ENCODE results near the gene ATG3.

ATG3 gene

GRCh38 chr3:112505907-112506306 lies 55.9 kb downstream of the ATG3 start:
- no peak overlapping the region for H3K27ac ChIP-seq (ENCODE audit: insufficient read depth in 1 of 2, low read depth in 1 of 2, low read length in 2 of 2, poor library complexity in 1 of 2, severe bottlenecking in 2 of 2)
- CTCF ChIA-PET = interaction anchor here (3.1 kb wide), 1 partner anchor 15 kb away, joined by 9 read pairs; no protein-coding TSS in a partner anchor
- WGBS (ENCODE audit: insufficient coverage) = no CpG with 5 or more reads among the region's 2 CpGs
- H3K4me3 ChIP-seq (ENCODE audit: control insufficient read depth in 1 of 7, extremely low read depth in 1 of 7, insufficient read depth in 4 of 7, low read depth in 2 of 7, low read length in 6 of 7) = no peak overlapping the region
- H3K27me3 ChIP-seq (replicated peaks in 2 of 5; ENCODE audit: control insufficient read depth in 4 of 5, insufficient read depth in 5 of 5, low read length in 4 of 5) = no peaks in the 10 kb centered on the region
- H3K9me3 ChIP-seq (ENCODE audit: control extremely low read depth in 1 of 5, control insufficient read depth in 4 of 5, insufficient read depth in 2 of 5, low read depth in 1 of 5, low read length in 4 of 5) = peaks cover 0 to 3% (median 0%) of the 10 kb centered on the region in 5 experiments
- H3K36me3 ChIP-seq (ENCODE audit: control insufficient read depth in 4 of 4, insufficient read depth in 4 of 4, low read length in 3 of 4) = no peaks in the 10 kb centered on the region
- DNase-seq = no peak
- POLR2A ChIA-PET = no interaction called here
- peaks cover 0 to 6% (median 3%) of the 10 kb centered on the region in 4 experiments for H3K4me1 ChIP-seq (ENCODE audit: control extremely low read depth in 1 of 4, control insufficient read depth in 4 of 4, insufficient read depth in 4 of 4, low read length in 3 of 4)

DNA sequence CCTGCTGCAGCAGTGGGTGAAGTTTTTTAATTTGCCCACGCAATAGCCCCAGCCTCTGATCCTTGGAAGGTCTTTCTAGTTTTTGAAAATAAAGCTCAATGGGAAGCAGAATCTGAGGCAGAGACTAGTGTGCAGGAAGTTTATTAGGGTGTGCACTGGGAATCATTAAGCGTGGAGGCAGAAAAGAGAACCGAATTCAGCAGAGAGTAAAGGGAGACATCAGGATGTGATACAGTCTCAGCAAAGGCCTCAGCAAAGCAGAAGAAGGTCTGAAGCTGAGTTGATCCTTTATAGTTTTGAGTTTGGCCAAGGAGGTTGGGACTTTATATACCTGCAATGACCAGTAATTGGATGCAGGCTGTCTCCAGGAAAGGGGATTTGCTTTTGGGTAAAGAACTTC lies 57.6 kb downstream of the ATG3 start:
- WGBS (ENCODE audit: insufficient coverage) = 92% methylated on average over 3 of the region's 3 CpGs
- ChIA-PET POLR2A (no interaction called here), CTCF (interaction anchor here (1.1 to 1.4 kb wide), 3 partner anchors 11 to 171 kb away, joined by 3 to 7 read pairs (median 3); no protein-coding TSS in a partner anchor)
- H3K9me3 ChIP-seq (ENCODE audit: control extremely low read depth in 1 of 5, control insufficient read depth in 4 of 5, insufficient read depth in 2 of 5, low read depth in 1 of 5, low read length in 4 of 5) = peaks cover 0 to 3% (median 0%) of the 10 kb centered on the region in 5 experiments
- no peaks in the 10 kb centered on the region for H3K36me3 ChIP-seq (ENCODE audit: control insufficient read depth in 4 of 4, insufficient read depth in 4 of 4, low read length in 3 of 4)
- H3K4me1 ChIP-seq (ENCODE audit: control extremely low read depth in 1 of 4, control insufficient read depth in 4 of 4, insufficient read depth in 4 of 4, low read length in 3 of 4) = peaks cover 3 to 14% (median 7%) of the 10 kb centered on the region in 4 experiments
- H3K27me3 ChIP-seq (replicated peaks in 2 of 5; ENCODE audit: control insufficient read depth in 4 of 5, insufficient read depth in 5 of 5, low read length in 4 of 5) = no peaks in the 10 kb centered on the region
- no peak overlapping the region for H3K27ac ChIP-seq (ENCODE audit: insufficient read depth in 1 of 2, low read depth in 1 of 2, low read length in 2 of 2, poor library complexity in 1 of 2, severe bottlenecking in 2 of 2)
- DNase-seq = no peak
- H3K4me3 ChIP-seq (ENCODE audit: control insufficient read depth in 1 of 7, extremely low read depth in 1 of 7, insufficient read depth in 4 of 7, low read depth in 2 of 7, low read length in 6 of 7) = no peak overlapping the region

- Histone ChIP-seq H3K27me3 (replicated peaks in 2 of 5; ENCODE audit: control insufficient read depth in 4 of 5, insufficient read depth in 5 of 5, low read length in 4 of 5) (no peaks in the 10 kb centered on the region), H3K9me3 (ENCODE audit: control extremely low read depth in 1 of 5, control insufficient read depth in 4 of 5, insufficient read depth in 2 of 5, low read depth in 1 of 5, low read length in 4 of 5) (no peaks in the 10 kb centered on the region), H3K27ac (ENCODE audit: insufficient read depth in 1 of 2, low read depth in 1 of 2, low read length in 2 of 2, poor library complexity in 1 of 2, severe bottlenecking in 2 of 2) (no peak overlapping the region), H3K4me1 (ENCODE audit: control extremely low read depth in 1 of 4, control insufficient read depth in 4 of 4, insufficient read depth in 4 of 4, low read length in 3 of 4) (peaks cover 4 to 18% (median 11%) of the 10 kb centered on the region in 4 experiments), H3K4me3 (ENCODE audit: control insufficient read depth in 1 of 7, extremely low read depth in 1 of 7, insufficient read depth in 4 of 7, low read depth in 2 of 7, low read length in 6 of 7) (no peak overlapping the region), H3K36me3 (ENCODE audit: control insufficient read depth in 4 of 4, insufficient read depth in 4 of 4, low read length in 3 of 4) (no peaks in the 10 kb centered on the region)
- ChIA-PET CTCF (interaction anchor here (1.1 to 1.4 kb wide), 3 partner anchors 10 to 170 kb away, joined by 3 to 7 read pairs (median 3); no protein-coding TSS in a partner anchor), POLR2A (no interaction called here)
- DNase-seq = no peak
- 100% methylated on average over 3 of the region's 4 CpGs for WGBS (ENCODE audit: insufficient coverage)
Observed at GRCh38 chr3:112503304-112503972, 58.3 kb downstream of the ATG3 start.

DNA sequence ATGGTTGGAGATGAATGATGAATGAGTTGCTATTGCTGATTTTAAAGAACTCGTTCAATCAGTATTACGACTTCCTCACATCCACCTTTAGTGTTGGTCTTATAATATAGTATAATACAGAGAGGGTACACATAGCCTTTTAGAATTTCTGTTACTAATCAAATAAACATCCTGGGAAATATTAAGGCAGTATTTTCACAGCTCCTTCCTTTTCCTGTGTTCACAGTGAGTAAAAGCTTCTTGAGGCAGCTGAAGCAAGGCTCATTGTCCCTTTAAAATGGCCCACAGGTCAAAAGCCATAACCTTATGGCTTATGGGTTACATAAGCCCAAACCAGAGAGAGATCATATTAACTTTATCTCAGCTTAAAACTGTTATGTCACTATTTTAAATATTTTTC lies 61.1 kb downstream of the ATG3 start:
- no CpG with 5 or more reads among the region's 2 CpGs for WGBS (ENCODE audit: insufficient coverage)
- no peaks in the 10 kb centered on the region for H3K27me3 ChIP-seq (replicated peaks in 2 of 5; ENCODE audit: control insufficient read depth in 4 of 5, insufficient read depth in 5 of 5, low read length in 4 of 5)
- no peaks in the 10 kb centered on the region for H3K36me3 ChIP-seq (ENCODE audit: control insufficient read depth in 4 of 4, insufficient read depth in 4 of 4, low read length in 3 of 4)
- ChIA-PET CTCF (interaction anchor here (0.9 to 1.9 kb wide), 7 partner anchors 16 to 389 kb away, joined by 3 to 4 read pairs (median 3); partner anchors contain the start of gene SLC9C1), POLR2A (no interaction called here)
- no peak overlapping the region for H3K27ac ChIP-seq (ENCODE audit: insufficient read depth in 1 of 2, low read depth in 1 of 2, low read length in 2 of 2, poor library complexity in 1 of 2, severe bottlenecking in 2 of 2)
- H3K4me3 ChIP-seq (ENCODE audit: control insufficient read depth in 1 of 7, extremely low read depth in 1 of 7, insufficient read depth in 4 of 7, low read depth in 2 of 7, low read length in 6 of 7) = no peak overlapping the region
- DNase-seq = no peak
- H3K4me1 ChIP-seq (ENCODE audit: control extremely low read depth in 1 of 4, control insufficient read depth in 4 of 4, insufficient read depth in 4 of 4, low read length in 3 of 4) = peaks cover 4 to 26% (median 12%) of the 10 kb centered on the region in 4 experiments
- no peaks in the 10 kb centered on the region for H3K9me3 ChIP-seq (ENCODE audit: control extremely low read depth in 1 of 5, control insufficient read depth in 4 of 5, insufficient read depth in 2 of 5, low read depth in 1 of 5, low read length in 4 of 5)

- peak in 2 of 3 donors; percentile 35 to 42 for DNase-seq
- WGBS (ENCODE audit: insufficient coverage) = 83% methylated on average over 8 of the region's 12 CpGs
- peak within 1 kb of the TSS in 2 of 7 experiments; percentile 8 to 41 for H3K4me3 ChIP-seq (ENCODE audit: control insufficient read depth in 1 of 7, extremely low read depth in 1 of 7, insufficient read depth in 4 of 7, low read depth in 2 of 7, low read length in 6 of 7)
- ChIA-PET CTCF (interaction anchor here (1.5 to 2.6 kb wide), 3 partner anchors 15 to 205 kb away, joined by 3 to 6 read pairs (median 4); partner anchors contain the start of gene SLC9C1), POLR2A (no interaction called here)
- H3K4me1 ChIP-seq (ENCODE audit: control extremely low read depth in 1 of 4, control insufficient read depth in 4 of 4, insufficient read depth in 4 of 4, low read length in 3 of 4) = peaks cover 4 to 26% (median 11%) of the 10 kb centered on the region in 4 experiments
- no peaks in the 10 kb centered on the region for H3K27me3 ChIP-seq (replicated peaks in 2 of 5; ENCODE audit: control insufficient read depth in 4 of 5, insufficient read depth in 5 of 5, low read length in 4 of 5)
- H3K9me3 ChIP-seq (ENCODE audit: control extremely low read depth in 1 of 5, control insufficient read depth in 4 of 5, insufficient read depth in 2 of 5, low read depth in 1 of 5, low read length in 4 of 5) = no peaks in the 10 kb centered on the region
- no peaks in the 10 kb centered on the region for H3K36me3 ChIP-seq (ENCODE audit: control insufficient read depth in 4 of 4, insufficient read depth in 4 of 4, low read length in 3 of 4)
- H3K27ac ChIP-seq (ENCODE audit: insufficient read depth in 1 of 2, low read depth in 1 of 2, low read length in 2 of 2, poor library complexity in 1 of 2, severe bottlenecking in 2 of 2) = no peak within 1 kb of the TSS
Observed at GRCh38 chr3:112498914-112499711, 62.6 kb downstream of the ATG3 start, which contains the start of gene BTLA. Gene BTLA, minus strand, starts transcription at chr3:112499472. Its CDS starts 114 bp downstream, at chr3:112499358.

GRCh38 chr3:112497897-112498548 lies 63.7 kb downstream of the ATG3 start:
- ChIA-PET POLR2A (no interaction called here), CTCF (interaction anchor here (1.5 to 2.6 kb wide), 2 partner anchors 14 to 164 kb away, joined by 3 to 6 read pairs; no protein-coding TSS in a partner anchor)
- H3K36me3 ChIP-seq (ENCODE audit: control insufficient read depth in 4 of 4, insufficient read depth in 4 of 4, low read length in 3 of 4) = no peaks in the 10 kb centered on the region
- 97% methylated on average over 6 of the region's 11 CpGs for WGBS (ENCODE audit: insufficient coverage)
- no peaks in the 10 kb centered on the region for H3K9me3 ChIP-seq (ENCODE audit: control extremely low read depth in 1 of 5, control insufficient read depth in 4 of 5, insufficient read depth in 2 of 5, low read depth in 1 of 5, low read length in 4 of 5)
- H3K4me3 ChIP-seq (ENCODE audit: control insufficient read depth in 1 of 7, extremely low read depth in 1 of 7, insufficient read depth in 4 of 7, low read depth in 2 of 7, low read length in 6 of 7) = no peak overlapping the region
- H3K27me3 ChIP-seq (replicated peaks in 2 of 5; ENCODE audit: control insufficient read depth in 4 of 5, insufficient read depth in 5 of 5, low read length in 4 of 5) = no peaks in the 10 kb centered on the region
- peaks cover 4 to 26% (median 11%) of the 10 kb centered on the region in 4 experiments for H3K4me1 ChIP-seq (ENCODE audit: control extremely low read depth in 1 of 4, control insufficient read depth in 4 of 4, insufficient read depth in 4 of 4, low read length in 3 of 4)
- no peak for DNase-seq
- H3K27ac ChIP-seq (ENCODE audit: insufficient read depth in 1 of 2, low read depth in 1 of 2, low read length in 2 of 2, poor library complexity in 1 of 2, severe bottlenecking in 2 of 2) = no peak overlapping the region
